NAMALWA (cell line): Measurements from ENCODE around the gene SCYL3.
"Not testable (repeated sequence)": the region's sequence is repeated elsewhere in the genome, so short reads cannot be mapped to it uniquely, and the experiment has no call there.

Experiments used
- DNase-seq: peaks from one replicate; pipeline ENCODE4 v3.0.0-alpha.2; 2015; ENCODE audit warnings: low spot score

SCYL3 gene

GRCh38 chr1:169899519-169900217 is 6.0 kb upstream of the SCYL3 start:
- no peak for DNase-seq

- DNase-seq: no peak
Measured at GRCh38 chr1:169896013-169896412, 2.3 kb upstream of the SCYL3 start.

DNA sequence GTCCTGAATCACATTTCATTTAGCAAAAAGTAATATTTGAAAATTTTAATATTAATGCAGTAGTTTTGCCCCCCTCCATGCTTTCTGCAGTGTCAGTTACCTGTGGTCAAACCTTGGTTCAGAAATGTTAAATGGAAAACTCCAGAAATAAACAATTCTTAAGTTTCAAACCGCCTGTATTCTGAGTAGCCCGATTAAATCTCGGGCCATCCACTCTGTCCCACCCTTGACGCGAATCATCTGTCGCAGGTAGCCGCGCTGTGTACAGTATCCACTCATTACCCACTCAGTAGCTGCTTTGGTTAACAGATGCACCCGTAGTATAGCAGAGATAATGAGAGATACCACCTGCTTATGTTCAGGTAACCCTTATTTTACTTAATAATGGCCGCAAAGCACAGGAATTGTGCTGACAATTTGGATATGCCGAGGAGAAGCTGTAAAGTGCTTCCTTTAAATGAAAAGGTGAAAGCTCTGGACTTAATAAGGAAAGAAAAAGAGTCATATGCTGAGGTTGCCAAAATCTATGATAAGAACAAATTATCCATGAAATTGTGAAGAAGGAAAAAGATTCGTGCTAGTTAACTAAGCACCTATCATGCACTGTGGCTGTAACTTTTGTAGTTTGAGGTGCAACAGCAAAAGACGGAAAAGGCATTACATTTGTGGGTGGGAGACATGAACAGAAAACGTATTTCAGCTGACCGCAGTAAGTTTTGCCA is 889 bp upstream of the SCYL3 start:
- no peak for DNase-seq

DNA sequence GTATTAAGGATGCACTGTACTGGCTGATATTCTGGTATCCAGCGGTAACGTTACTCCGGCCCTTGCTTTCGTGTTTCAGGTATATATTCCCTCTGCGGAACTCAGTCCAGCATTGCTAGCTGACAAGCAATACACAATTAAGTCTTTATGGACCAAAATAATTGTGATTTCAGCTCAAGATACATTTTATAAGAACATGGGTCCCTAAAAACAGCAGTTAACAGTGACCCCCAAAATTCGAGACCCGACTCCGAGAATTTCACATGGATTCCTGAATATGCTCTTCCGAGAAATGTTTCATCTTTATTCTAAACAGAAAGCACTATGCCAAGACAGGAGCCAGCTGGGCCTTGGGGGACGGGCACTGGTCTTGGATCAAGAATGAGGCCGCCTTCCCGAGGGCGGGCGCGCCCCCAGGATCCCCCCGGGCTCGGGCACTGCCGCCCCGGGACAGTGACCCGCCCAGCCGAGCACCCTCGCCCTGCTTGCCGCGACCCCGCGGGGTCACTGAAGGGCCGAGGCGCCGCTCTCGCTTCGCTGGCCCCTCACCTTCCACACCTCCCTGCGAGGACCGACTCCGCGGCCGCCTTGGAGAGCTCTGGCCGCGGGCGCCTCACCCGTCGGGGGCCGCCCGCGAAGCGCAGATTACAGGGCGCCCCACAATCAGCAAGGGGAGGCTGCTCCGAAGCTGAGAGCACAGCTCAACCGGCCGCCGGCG is 610 bp downstream of the SCYL3 start:
- DNase-seq: no peak

GRCh38 chr1:169892176-169892926 is 1.3 kb downstream of the SCYL3 start:
- DNase-seq: peak; percentile 28

- no peak for DNase-seq
Measured at GRCh38 chr1:169891539-169891885, 2.2 kb downstream of the SCYL3 start.

GRCh38 chr1:169890761-169891538 is 2.7 kb downstream of the SCYL3 start:
- no peak for DNase-seq

GRCh38 chr1:169889871-169890270 is 3.8 kb downstream of the SCYL3 start:
- DNase-seq: no peak

DNA sequence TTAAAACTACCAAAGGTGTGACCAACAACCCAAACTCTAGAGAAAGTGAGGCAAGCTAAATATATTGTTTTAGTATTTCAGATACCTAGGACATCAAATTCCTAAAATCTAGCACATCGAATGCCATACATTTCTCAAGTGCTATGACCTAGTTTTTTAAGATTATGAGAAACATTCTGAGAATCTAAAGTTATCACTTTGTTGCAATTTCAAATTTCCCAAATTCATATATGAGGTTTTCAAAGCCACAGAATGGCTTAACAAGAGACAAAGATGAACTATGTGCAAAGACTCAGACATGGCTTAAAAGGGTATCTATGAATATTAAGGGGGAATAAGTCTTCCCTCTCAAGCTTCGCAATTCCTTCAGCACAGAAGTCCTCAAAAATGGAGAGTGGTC is 6.8 kb downstream of the SCYL3 start:
- DNase-seq: no peak

- no peak for DNase-seq
Measured at GRCh38 chr1:169886422-169886821, 7.3 kb downstream of the SCYL3 start.

DNA sequence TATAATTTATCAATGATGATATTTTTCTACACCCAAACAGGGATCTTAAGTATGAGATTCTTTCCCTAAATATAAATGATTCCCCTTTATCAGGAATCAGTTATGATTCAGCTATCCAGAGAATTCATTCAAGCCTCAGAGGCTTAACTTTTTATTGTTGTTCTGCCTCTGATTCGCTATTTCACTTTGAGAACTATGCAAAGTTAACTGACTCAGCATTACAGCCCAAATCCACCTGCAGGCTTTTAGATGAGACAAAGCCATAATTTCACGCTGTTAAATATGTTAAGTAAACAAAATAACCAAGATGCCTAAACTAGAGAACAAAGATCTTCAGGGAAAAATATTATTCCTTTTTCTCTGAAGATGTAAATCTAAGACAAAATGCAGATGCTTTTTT is 8.5 kb downstream of the SCYL3 start:
- DNase-seq: no peak

DNA sequence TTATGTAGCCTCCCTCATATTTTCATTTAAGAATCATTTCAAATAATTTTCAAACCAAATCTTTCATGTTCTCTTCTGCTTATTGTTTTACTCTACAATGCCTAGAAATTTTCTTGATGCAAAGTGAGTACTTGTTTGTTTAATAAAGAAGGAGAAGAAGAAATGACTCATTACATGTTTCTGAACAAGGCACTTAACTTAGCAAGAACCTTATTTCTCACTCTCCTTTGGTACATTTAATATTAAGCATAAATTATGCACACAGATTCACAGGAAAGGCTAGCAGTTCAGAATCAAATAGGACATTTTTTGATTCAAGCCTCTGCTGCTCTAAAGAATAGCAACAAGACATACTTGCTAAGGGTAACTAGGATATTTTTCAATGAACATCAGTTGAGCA is 9.1 kb downstream of the SCYL3 start:
- DNase-seq: no peak

DNA sequence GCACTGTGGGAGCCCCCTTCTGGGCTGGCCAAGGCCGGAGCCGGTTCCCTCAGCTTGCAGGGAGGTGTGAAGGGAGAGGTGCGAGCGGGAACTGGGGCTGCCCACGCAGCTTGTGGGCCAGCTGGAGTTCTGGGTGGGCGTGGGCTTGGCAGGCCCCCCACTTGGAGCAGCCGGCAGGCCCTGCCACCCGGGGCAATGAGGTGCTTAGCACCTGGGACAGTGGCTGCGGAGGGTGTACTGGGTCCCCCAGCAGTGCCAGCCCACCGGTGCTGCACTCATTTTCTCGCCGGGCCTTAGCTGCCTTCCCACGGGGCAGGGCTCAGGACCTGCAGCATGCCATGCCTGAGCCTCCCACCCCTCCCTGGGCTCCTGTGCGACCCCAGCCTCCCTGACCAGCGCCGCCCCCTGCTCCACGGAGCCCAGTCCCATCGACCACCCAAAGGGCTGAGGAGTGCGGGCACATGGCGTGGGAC is 11.6 kb downstream of the SCYL3 start:
- no peak for DNase-seq

DNA sequence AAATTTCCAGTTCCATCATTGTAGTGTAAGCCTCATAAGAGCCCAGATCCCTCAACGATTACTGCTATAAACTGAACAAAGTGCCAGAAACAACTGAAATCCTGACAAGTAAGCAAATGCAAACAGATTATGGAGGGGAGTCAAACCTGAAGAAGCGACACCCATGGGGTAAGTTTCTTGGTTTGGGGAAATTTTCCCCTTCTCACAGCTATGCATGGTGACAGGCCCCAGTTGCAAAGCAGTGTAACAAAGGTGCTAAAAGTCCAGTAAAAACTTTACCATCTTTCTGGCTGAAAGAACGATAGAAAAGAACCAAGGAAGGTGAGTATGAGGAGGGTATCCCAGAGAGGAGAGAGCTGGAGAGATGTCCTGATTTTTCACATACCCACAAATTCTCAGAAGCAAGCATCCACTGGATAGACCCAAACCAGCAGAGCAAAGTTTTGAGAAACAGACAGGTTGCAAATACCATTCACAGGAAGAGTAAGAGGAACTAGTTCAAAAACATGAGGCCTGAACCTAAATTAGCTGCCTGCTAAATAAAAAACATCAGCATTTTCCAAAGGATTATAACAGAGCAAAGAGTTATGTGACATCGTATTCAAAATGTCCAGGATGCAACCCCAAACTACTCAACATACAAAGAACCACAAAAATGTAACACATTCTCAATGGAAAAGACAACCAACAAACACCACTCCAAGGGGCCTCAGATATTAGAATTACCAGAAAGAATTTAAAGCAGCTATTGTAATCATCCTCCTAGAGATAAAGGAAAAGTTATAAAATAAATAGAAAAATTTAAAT is 14.5 kb downstream of the SCYL3 start:
- no peak for DNase-seq

DNA sequence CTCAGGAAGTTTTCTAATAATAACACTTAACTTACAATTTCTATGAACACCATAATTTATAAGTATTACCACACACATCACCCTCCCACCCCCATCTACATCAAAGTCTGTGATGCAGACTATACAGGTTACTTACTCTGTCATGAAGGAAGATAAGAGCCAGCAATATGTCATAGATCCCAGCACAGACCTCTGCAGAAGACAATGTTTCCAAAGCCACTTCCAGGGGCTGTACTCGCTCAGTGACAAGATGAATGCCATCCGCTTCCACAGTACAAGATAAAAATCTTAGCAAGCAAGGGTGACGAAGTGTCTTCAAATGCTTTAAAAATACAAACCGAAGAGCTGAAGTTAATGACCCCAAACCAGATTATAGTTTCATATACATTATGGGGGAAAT is 15.2 kb downstream of the SCYL3 start:
- DNase-seq: no peak

GRCh38 chr1:169877800-169878491 is 15.8 kb downstream of the SCYL3 start:
- no peak for DNase-seq

DNA sequence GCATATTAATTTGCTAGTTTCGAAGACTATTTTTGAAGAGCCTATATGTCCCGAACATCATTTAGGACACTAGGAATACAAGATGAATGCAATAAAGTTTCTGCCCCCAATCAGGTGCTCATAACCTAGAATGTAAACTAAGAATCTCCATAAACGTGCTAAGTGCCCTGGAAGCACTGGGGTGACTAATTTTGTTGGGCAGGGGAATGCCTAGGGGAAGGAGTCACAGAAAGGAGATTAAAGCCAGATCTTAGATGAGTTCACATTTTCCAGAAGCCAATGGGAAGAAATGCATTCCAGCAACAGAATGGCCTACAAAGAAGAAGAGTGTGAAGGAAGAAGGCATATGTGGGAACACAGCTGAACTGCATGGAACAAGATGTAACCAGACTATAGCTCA is 19.5 kb downstream of the SCYL3 start:
- no peak for DNase-seq

DNA sequence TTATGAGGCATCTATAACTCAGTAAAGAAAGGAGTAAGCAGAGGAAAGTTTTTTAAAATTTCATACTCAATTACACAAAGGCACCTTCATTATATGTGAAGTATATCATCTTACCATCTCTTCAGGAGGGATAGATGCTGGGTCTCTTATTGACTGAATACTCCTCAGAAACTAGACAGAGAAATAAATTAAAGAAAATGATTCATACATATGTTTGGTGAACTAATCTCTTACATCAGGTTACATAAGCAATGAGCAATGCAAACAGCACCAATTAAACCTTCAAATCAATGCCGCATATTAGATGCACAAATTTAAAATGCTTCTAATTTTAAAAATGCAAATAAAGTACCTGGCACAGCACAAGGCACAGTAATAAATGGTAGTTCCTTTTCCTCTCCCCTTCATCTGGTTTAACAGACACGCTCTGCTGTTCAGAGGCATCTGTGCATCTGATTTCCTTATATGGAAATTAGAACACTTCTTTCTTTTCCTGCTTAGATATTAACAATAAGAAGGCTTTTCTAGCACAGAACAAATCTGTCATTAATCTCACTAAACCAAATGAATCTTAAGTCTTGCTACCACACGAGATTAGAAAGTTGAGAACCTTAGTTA is 20.0 kb downstream of the SCYL3 start:
- no peak for DNase-seq

- no peak for DNase-seq
Measured at GRCh38 chr1:169872906-169873305, 20.8 kb downstream of the SCYL3 start.

- not testable (repeated sequence) for DNase-seq
Measured at GRCh38 chr1:169871988-169872387, 21.7 kb downstream of the SCYL3 start.
